ENCODE data around the gene CORO2A.

CORO2A gene

DNA sequence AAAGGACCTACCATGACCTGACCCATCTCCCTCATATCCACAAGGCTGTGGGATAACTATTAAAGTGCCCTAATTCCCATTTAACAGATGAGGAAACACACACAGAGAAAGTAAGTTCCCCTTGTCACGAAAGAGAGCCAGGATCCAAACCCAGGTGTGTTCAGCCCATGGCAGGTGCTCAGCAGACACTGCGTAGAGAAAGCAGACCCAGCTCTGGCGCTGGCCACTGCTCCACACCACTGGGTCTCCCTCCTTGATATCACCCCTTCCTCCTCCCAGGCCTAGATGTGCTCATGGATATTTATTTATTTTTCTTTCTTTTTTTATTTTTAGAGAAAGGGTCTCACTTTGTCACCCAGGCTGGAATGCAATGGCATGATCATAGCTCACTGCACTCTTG is 24.0 kb upstream of the CORO2A start:
- Histone ChIP-seq H3K36me3 (ENCODE audit: insufficient read depth, low read length) (no peaks in the 10 kb centered on the region), H3K27ac (no peak overlapping the region), H3K9me3 (ENCODE audit: low read depth, low read length) (no peaks in the 10 kb centered on the region), H3K9ac (ENCODE audit: insufficient read length) (no peak overlapping the region), H3K4me3 (no peak overlapping the region)
- TF ChIP-seq POLR2AphosphoS5 (IDR thresholded peaks at IDR 0.05; ENCODE audit: borderline replicate concordance, low read depth, low read length): no peak
- DNase-seq (ENCODE audit: low read depth, low spot score): no peak

DNA sequence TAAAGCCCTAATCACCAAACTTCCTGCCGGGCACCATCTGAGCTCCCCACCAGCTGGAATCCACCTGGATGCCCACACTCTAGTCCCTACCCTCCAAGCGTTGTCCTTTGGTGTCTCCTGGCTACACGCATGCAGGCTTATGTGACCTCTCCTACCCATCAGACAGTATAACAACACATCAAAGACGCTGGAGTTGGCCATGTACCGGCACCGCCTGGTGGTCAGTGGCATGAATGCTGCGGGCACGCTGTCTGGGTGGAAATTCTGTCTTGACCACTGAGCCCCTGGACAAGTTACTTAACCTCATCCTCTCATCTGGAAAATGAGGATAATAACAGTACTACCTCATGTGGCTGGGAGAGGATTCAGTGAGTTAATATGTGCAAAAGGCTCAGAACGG is 23.4 kb upstream of the CORO2A start:
- no peaks in the 10 kb centered on the region for H3K9me3 ChIP-seq (ENCODE audit: low read depth, low read length)
- H3K9ac ChIP-seq (ENCODE audit: insufficient read length): no peak overlapping the region
- H3K27ac ChIP-seq: no peak overlapping the region
- no peak for DNase-seq (ENCODE audit: low read depth, low spot score)
- TF ChIP-seq POLR2AphosphoS5 (IDR thresholded peaks at IDR 0.05; ENCODE audit: borderline replicate concordance, low read depth, low read length): no peak
- no peak for TF ChIP-seq FOXP2 (optimal IDR thresholded peaks at IDR 0.05; ENCODE audit: control extremely low read depth, extremely low read length, insufficient read depth)
- no peak for TF ChIP-seq EZH2 (IDR thresholded peaks at IDR 0.05)
- H3K4me3 ChIP-seq: no peak overlapping the region
- no peaks in the 10 kb centered on the region for H3K36me3 ChIP-seq (ENCODE audit: insufficient read depth, low read length)

DNA sequence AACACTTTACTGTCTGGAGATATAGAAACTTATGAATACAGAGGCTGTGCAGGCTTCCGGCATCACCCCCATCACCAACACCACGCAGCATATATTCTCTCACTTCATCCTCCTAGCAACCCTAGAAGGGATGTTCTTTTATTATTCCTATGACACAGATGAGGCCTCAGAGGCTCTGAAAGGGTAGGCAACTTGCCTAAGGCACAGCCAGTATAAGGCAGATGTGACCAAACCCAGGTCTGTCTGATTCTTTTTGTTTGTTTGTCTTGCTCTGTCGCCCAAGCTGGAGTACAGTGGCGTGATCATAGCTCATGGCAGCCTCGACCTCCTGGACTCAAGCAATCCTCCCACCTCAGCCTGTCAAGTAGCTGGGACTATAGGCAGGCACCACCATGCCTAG is 22.8 kb upstream of the CORO2A start:
- H3K9ac ChIP-seq (ENCODE audit: insufficient read length): no peak overlapping the region
- H3K27ac ChIP-seq: no peak overlapping the region

DNA sequence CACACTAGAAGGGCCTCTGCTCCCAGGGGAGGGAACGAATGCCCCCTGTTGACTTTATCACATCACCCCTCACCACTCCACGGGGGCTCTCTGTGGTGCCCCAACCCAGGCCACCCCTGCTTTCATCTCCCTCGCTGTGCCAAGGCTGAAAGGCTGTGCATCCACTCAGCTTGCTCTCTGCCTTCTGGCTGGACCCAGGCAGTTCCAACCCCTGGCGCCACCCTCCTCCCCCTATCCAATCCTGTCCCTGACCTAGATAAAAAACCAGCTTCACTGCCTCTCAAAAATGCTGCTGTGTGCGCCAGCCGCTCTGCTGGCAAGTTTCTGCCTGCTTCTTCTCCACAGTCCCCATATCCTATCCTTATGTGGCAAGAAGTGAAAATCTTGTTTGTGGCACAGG is 22.4 kb upstream of the CORO2A start:
- Histone ChIP-seq H3K27ac (no peak overlapping the region), H3K36me3 (ENCODE audit: insufficient read depth, low read length) (no peaks in the 10 kb centered on the region), H3K4me3 (no peak overlapping the region), H3K9me3 (ENCODE audit: low read depth, low read length) (no peaks in the 10 kb centered on the region), H3K9ac (ENCODE audit: insufficient read length) (no peak overlapping the region)
- no peak for DNase-seq (ENCODE audit: low read depth, low spot score)
- TF ChIP-seq EZH2 (IDR thresholded peaks at IDR 0.05) (no peak), POLR2AphosphoS5 (IDR thresholded peaks at IDR 0.05; ENCODE audit: borderline replicate concordance, low read depth, low read length) (no peak), FOXP2 (optimal IDR thresholded peaks at IDR 0.05; ENCODE audit: control extremely low read depth, extremely low read length, insufficient read depth) (no peak)

More for the DNA sequence above, 22.8 kb upstream of the CORO2A start:
- no peak for TF ChIP-seq FOXP2 (optimal IDR thresholded peaks at IDR 0.05; ENCODE audit: control extremely low read depth, extremely low read length, insufficient read depth)
- TF ChIP-seq EZH2 (IDR thresholded peaks at IDR 0.05): no peak
- TF ChIP-seq POLR2AphosphoS5 (IDR thresholded peaks at IDR 0.05; ENCODE audit: borderline replicate concordance, low read depth, low read length): no peak
- H3K9me3 ChIP-seq (ENCODE audit: low read depth, low read length): no peaks in the 10 kb centered on the region
- no peak overlapping the region for H3K4me3 ChIP-seq
- no peaks in the 10 kb centered on the region for H3K36me3 ChIP-seq (ENCODE audit: insufficient read depth, low read length)
- DNase-seq (ENCODE audit: low read depth, low spot score): no peak

DNA sequence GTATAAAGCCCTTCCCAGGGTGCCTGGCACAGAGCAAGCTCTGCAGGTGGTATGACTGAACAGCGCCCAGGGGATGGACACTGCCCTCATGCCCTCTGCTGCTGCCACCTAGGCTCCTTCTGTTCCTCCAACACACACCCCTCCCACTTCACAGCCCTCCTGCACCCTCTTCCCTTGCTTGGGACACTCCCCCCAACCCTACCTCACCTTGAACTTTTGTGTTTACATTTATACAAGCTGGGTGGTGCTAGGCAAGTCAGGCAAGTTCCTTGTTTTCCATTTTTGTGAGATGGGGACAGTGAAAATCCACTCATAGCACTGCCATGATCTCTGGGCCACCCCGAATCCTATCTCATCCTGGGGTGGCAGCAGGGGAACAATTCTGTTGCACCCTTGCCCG is 18.8 kb upstream of the CORO2A start:
- no peak for DNase-seq (ENCODE audit: low read depth, low spot score)
- Histone ChIP-seq H3K9ac (ENCODE audit: insufficient read length) (no peak overlapping the region), H3K36me3 (ENCODE audit: insufficient read depth, low read length) (no peaks in the 10 kb centered on the region), H3K4me3 (no peak overlapping the region), H3K27ac (no peak overlapping the region), H3K9me3 (ENCODE audit: low read depth, low read length) (no peaks in the 10 kb centered on the region)
- TF ChIP-seq POLR2AphosphoS5 (IDR thresholded peaks at IDR 0.05; ENCODE audit: borderline replicate concordance, low read depth, low read length): no peak

DNA sequence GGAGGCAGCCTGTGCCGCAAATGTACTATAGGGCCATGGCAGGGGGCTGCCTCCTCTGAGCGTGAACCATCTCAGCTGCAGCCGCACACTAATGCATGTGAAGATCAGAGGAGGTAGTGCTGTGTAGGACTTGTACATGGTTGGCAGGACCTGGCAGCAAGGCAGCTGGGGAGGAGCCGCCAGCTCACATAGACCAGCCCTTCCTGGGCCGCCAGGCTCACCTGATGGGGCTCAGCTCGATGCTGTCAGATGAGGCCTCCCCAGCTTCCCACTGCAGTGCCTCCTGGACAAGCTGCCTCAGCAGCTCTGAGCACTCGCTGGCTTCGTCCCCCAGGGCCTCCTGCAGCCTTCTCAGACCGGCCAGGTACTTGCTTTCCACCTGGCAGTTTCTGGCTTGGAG is 18.0 kb upstream of the CORO2A start:
- Histone ChIP-seq H3K4me3 (no peak overlapping the region), H3K9me3 (ENCODE audit: low read depth, low read length) (no peaks in the 10 kb centered on the region), H3K36me3 (ENCODE audit: insufficient read depth, low read length) (no peaks in the 10 kb centered on the region), H3K9ac (ENCODE audit: insufficient read length) (no peak overlapping the region), H3K27ac (no peak overlapping the region)
- no peak for TF ChIP-seq POLR2AphosphoS5 (IDR thresholded peaks at IDR 0.05; ENCODE audit: borderline replicate concordance, low read depth, low read length)
- no peak for TF ChIP-seq FOXP2 (optimal IDR thresholded peaks at IDR 0.05; ENCODE audit: control extremely low read depth, extremely low read length, insufficient read depth)
- no peak for TF ChIP-seq EZH2 (IDR thresholded peaks at IDR 0.05)
- no peak for DNase-seq (ENCODE audit: low read depth, low spot score)

DNA sequence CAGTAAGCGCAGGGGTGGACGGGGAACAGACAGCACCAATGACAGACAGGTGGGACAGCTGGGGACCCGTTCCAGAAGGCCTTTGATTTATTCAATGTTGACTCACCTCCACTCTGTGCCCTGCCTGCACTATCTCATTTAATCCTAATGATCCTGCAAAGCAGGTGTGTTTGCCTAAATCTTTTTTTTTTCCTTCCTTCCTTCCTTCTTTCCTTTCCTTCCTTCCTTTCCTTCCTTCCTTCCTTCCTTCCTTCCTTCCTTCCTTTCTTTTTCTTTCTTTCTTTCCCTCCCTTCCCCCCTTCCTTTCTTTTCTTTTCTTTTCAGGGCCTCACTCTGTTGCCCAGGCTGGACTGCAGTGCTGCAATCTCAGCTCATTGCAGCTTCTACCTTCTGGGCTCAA is 17.1 kb upstream of the CORO2A start:
- TF ChIP-seq FOXP2 (optimal IDR thresholded peaks at IDR 0.05; ENCODE audit: control extremely low read depth, extremely low read length, insufficient read depth) (no peak), POLR2AphosphoS5 (IDR thresholded peaks at IDR 0.05; ENCODE audit: borderline replicate concordance, low read depth, low read length) (no peak), EZH2 (IDR thresholded peaks at IDR 0.05) (no peak)
- no peak for DNase-seq (ENCODE audit: low read depth, low spot score)
- no peaks in the 10 kb centered on the region for H3K36me3 ChIP-seq (ENCODE audit: insufficient read depth, low read length)
- no peaks in the 10 kb centered on the region for H3K9me3 ChIP-seq (ENCODE audit: low read depth, low read length)
- no peak overlapping the region for H3K27ac ChIP-seq
- H3K4me3 ChIP-seq: no peak overlapping the region
- H3K9ac ChIP-seq (ENCODE audit: insufficient read length): no peak overlapping the region

DNA sequence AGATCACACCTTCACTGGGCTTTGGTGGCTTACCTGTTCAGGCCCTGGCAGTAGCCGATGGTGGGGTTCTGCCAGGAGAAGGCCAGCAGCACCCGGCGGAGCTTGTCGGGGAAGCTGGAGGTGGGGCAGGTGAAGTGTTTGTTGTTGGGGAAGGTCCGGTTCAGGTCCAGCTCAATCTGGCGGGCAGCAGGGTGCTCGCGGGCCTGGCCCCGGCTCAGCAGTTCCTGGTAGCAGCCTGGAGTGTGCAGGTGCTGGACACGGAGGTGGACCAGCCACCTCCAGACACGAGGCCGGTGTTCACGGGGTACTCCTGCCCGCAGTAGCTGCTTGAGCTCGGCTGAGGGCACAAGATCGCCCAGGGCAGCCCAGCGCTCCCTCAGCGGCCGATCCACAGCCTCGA is 16.2 kb upstream of the CORO2A start:
- no peak for TF ChIP-seq POLR2AphosphoS5 (IDR thresholded peaks at IDR 0.05; ENCODE audit: borderline replicate concordance, low read depth, low read length)
- no peak for TF ChIP-seq FOXP2 (optimal IDR thresholded peaks at IDR 0.05; ENCODE audit: control extremely low read depth, extremely low read length, insufficient read depth)
- no peak for TF ChIP-seq EZH2 (IDR thresholded peaks at IDR 0.05)
- no peak overlapping the region for H3K4me3 ChIP-seq
- H3K36me3 ChIP-seq (ENCODE audit: insufficient read depth, low read length): no peaks in the 10 kb centered on the region
- H3K27ac ChIP-seq: no peak overlapping the region
- no peak for DNase-seq (ENCODE audit: low read depth, low spot score)
- H3K9ac ChIP-seq (ENCODE audit: insufficient read length): no peak overlapping the region
- H3K9me3 ChIP-seq (ENCODE audit: low read depth, low read length): no peaks in the 10 kb centered on the region

DNA sequence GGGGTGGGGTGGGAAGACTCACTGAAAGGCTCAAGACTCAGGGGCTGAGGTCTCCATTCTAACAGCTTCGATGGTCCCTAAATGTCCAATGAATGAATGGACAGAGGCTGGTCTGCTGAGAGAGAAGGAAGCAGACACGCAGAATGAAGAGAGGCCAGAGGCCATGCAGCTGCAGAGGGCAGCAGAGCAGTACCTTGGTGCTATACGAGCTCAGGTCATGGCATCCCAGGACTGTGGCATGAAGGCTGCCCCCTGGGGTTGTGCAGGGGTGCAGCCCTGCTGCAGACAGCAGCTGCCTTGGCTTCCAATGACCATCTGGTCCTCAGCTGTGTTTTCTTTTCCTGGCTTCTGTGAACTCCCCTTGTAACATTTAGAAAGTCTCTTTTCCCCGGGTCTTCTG is 15.2 kb upstream of the CORO2A start:
- DNase-seq (ENCODE audit: low read depth, low spot score): no peak
- H3K36me3 ChIP-seq (ENCODE audit: insufficient read depth, low read length): no peaks in the 10 kb centered on the region
- TF ChIP-seq POLR2AphosphoS5 (IDR thresholded peaks at IDR 0.05; ENCODE audit: borderline replicate concordance, low read depth, low read length): no peak
- TF ChIP-seq EZH2 (IDR thresholded peaks at IDR 0.05): no peak
- TF ChIP-seq FOXP2 (optimal IDR thresholded peaks at IDR 0.05; ENCODE audit: control extremely low read depth, extremely low read length, insufficient read depth): no peak
- H3K4me3 ChIP-seq: no peak overlapping the region
- H3K9me3 ChIP-seq (ENCODE audit: low read depth, low read length): no peaks in the 10 kb centered on the region
- H3K27ac ChIP-seq: no peak overlapping the region
- no peak overlapping the region for H3K9ac ChIP-seq (ENCODE audit: insufficient read length)

All from SK-N-MC (cell line).